ENCODE results near the gene ABCA9. TPM values are rescaled to one million over a fixed set of nuclear protein-coding genes. Genes with fewer than 3 reads are reported as not detected.

The ABCA9 gene
- total RNA-seq, 1 experiment from 2014 or later: not detected

DNA sequence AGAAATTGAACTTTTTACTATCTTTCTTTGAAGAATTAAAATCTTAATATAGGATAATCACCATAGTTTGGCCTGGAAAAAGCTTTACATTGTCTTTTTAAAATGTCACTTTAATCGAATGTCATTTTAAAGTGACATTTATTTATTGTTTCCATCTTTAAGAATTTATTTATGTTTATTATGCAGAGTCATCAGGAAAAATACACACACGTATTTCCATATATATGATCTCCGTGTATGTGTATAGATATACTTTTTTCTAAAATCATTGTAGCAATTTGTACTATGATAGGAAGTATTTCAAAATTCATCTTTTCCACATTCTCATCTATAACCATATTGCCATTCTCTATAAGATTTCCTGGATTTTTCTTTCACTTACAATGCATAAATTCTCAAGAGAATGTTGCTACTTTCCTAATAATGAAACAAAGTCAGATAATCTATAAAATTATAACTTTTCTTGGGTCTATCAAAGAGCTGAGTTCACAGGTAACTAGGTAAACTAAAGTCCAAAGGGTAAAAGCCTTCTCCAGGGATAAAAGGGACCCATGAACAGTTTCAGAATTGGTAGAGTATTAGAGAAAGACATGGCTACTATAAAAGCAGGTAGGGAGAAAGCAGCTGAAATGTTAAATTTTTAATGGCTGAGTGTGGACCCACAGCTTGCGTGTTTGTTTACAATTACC is 117.5 kb downstream of the ABCA9 start:
- no TSS peak for BruUV-seq (replicated peaks)
- CTCF ChIA-PET: no interaction called here

DNA sequence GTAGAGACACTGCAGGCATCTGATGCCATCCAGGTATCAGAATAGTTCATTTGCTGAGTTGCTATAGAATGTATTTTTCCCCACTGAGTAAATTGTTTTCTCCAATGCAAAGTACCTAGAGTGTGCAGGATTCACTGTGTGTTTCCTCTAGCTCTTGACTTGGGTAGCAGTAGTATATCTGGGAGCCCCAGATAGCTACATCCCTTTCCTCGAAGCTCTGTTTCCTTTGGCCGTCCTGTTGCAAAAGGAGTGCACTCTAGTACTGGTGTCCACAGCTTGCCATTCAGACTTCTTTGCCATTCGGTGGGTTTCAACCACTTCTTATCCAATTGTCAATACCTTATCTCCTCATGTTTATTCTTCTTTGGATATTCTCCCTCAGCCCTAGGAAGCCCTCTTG is 118.3 kb downstream of the ABCA9 start:
- Histone ChIP-seq H3K4me3 (no peak overlapping the region), H3K79me2 (ENCODE audit: low read depth) (no peaks in the 10 kb centered on the region), H3F3A (ENCODE audit: insufficient read depth, low read depth) (no peaks in the 10 kb centered on the region), H4K20me1 (ENCODE audit: insufficient read depth) (no peaks in the 10 kb centered on the region), H3K27me3 (ENCODE audit: insufficient read depth, low read depth) (no peaks in the 10 kb centered on the region), H3K27ac (no peak overlapping the region), H3K36me3 (ENCODE audit: low read depth) (no peaks in the 10 kb centered on the region), H3K4me1 (replicated peaks; ENCODE audit: insufficient read depth) (no peaks in the 10 kb centered on the region), H3K9me2 (ENCODE audit: insufficient read depth) (no peaks in the 10 kb centered on the region), H3K4me2 (no peak overlapping the region), H2AFZ (no peak overlapping the region), H3K9me3 (ENCODE audit: insufficient read depth, low read depth) (no peaks in the 10 kb centered on the region)
- no peak for DNase-seq
- BruUV-seq (replicated peaks): no TSS peak
- TF ChIP-seq, protein P1, sequence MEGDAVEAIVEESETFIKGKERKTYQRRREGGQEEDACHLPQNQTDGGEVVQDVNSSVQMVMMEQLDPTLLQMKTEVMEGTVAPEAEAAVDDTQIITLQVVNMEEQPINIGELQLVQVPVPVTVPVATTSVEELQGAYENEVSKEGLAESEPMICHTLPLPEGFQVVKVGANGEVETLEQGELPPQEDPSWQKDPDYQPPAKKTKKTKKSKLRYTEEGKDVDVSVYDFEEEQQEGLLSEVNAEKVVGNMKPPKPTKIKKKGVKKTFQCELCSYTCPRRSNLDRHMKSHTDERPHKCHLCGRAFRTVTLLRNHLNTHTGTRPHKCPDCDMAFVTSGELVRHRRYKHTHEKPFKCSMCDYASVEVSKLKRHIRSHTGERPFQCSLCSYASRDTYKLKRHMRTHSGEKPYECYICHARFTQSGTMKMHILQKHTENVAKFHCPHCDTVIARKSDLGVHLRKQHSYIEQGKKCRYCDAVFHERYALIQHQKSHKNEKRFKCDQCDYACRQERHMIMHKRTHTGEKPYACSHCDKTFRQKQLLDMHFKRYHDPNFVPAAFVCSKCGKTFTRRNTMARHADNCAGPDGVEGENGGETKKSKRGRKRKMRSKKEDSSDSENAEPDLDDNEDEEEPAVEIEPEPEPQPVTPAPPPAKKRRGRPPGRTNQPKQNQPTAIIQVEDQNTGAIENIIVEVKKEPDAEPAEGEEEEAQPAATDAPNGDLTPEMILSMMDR (conservative IDR thresholded peaks at IDR 0.05): no peak
- TF ChIP-seq EZH2 (IDR thresholded peaks at IDR 0.05; ENCODE audit: low read depth): no peak
- POLR2A ChIA-PET (ENCODE audit: unreplicated experiment): no interaction called here
- intact Hi-C loops (cut with micrococcal nuclease; ENCODE audit: unreplicated experiment): no loop called here
- CTCF ChIA-PET: no interaction called here

More for the DNA sequence above, 117.5 kb downstream of the ABCA9 start:
- Histone ChIP-seq H2AFZ (no peak overlapping the region), H3K4me1 (replicated peaks; ENCODE audit: insufficient read depth) (no peaks in the 10 kb centered on the region), H3K4me3 (no peak overlapping the region), H3K9me2 (ENCODE audit: insufficient read depth) (no peaks in the 10 kb centered on the region), H3K4me2 (no peak overlapping the region), H3K9me3 (ENCODE audit: insufficient read depth, low read depth) (no peaks in the 10 kb centered on the region), H4K20me1 (ENCODE audit: insufficient read depth) (no peaks in the 10 kb centered on the region), H3K79me2 (ENCODE audit: low read depth) (no peaks in the 10 kb centered on the region), H3K27ac (no peak overlapping the region), H3F3A (ENCODE audit: insufficient read depth, low read depth) (no peaks in the 10 kb centered on the region), H3K36me3 (ENCODE audit: low read depth) (no peaks in the 10 kb centered on the region), H3K27me3 (ENCODE audit: insufficient read depth, low read depth) (no peaks in the 10 kb centered on the region)
- intact Hi-C loops (cut with micrococcal nuclease; ENCODE audit: unreplicated experiment): no loop called here
- TF ChIP-seq EZH2 (IDR thresholded peaks at IDR 0.05; ENCODE audit: low read depth): no peak
- TF ChIP-seq, protein P1 (conservative IDR thresholded peaks at IDR 0.05): no peak
- DNase-seq: no peak
- POLR2A ChIA-PET (ENCODE audit: unreplicated experiment): no interaction called here

DNA sequence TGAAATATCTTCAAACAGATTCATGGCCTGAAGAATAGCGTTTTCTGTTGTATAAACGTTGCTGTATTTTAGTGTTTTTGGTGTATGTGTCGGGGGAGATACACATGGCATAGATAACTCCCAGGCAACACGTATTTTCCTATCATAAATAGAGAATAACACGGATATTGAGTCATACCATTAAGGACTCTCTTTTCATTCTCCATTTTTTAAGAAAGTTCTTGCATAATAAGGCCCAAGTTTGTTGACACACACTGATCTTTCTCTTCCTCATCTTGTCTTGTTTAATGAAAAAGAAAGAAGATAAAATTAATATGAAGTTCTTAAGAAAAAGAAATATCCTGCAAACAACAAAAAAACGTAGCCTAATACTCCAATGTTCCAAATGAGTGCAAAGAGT is 119.0 kb downstream of the ABCA9 start:
- BruUV-seq (replicated peaks): no TSS peak
- Histone ChIP-seq H3K36me3 (ENCODE audit: low read depth) (no peaks in the 10 kb centered on the region), H3K27ac (no peak overlapping the region), H3K4me1 (replicated peaks; ENCODE audit: insufficient read depth) (no peaks in the 10 kb centered on the region), H2AFZ (no peak overlapping the region), H3K27me3 (ENCODE audit: insufficient read depth, low read depth) (no peaks in the 10 kb centered on the region), H3K4me2 (no peak overlapping the region), H3K4me3 (no peak overlapping the region), H4K20me1 (ENCODE audit: insufficient read depth) (no peaks in the 10 kb centered on the region), H3K79me2 (ENCODE audit: low read depth) (no peaks in the 10 kb centered on the region), H3F3A (ENCODE audit: insufficient read depth, low read depth) (no peaks in the 10 kb centered on the region), H3K9me2 (ENCODE audit: insufficient read depth) (no peaks in the 10 kb centered on the region), H3K9me3 (ENCODE audit: insufficient read depth, low read depth) (no peaks in the 10 kb centered on the region)
- CTCF ChIA-PET: no interaction called here
- DNase-seq: no peak
- POLR2A ChIA-PET (ENCODE audit: unreplicated experiment): no interaction called here
- intact Hi-C loops (cut with micrococcal nuclease; ENCODE audit: unreplicated experiment): no loop called here
- TF ChIP-seq, protein P1 (conservative IDR thresholded peaks at IDR 0.05): no peak
- TF ChIP-seq EZH2 (IDR thresholded peaks at IDR 0.05; ENCODE audit: low read depth): no peak
